HepG2 (cell line): Measurements from ENCODE around the gene TTC28. TPM values are rescaled to one million over a fixed set of nuclear protein-coding genes. Genes with fewer than 3 reads are reported as not detected.

ENCODE experiments used
- ATAC-seq: fragments of 200-7000 bp; cut with Tn5 transposase; 3 replicates; pipeline ENCODE4 v1.9.1; 2020; ENCODE audit warnings: mild to moderate bottlenecking, moderate library complexity
- BruUV-seq: library from RNA; stranded (reverse); fragments of 400-500 nt; replicated peaks from 2 replicates; lab custom pipeline; 2021; lab: Mats Ljungman, UMichigan
- CTCF ChIA-PET: fragments of 300-600 bp; formaldehyde crosslinking; extraction: SDS; loops from one replicate; lab custom pipeline; 2021; ENCODE audit warnings: low total read pairs, inconsistent platforms, low intra/inter-chr PET ratio; lab: Yijun Ruan, JAX
- POLR2A ChIA-PET: fragments of 350-600 bp; sonication (Branson Sonifier 250); formaldehyde crosslinking; loops from one replicate; lab custom pipeline; 2020; ENCODE audit warnings: antibody characterized with exemption, inconsistent platforms; lab: Yijun Ruan, JAX
- DNase-seq: peaks from one replicate; pipeline ENCODE4 v3.0.0-alpha.2; 2015; ENCODE audit warnings: low spot score
- FAIRE-seq: peaks from 3 replicates; lab custom pipeline; 2011; peaks lifted over from hg19 to GRCh38; lab: Jason Lieb, UNC
- H2AFZ ChIP-seq: one replicate; pipeline ENCODE4 v1.6.1; 2011; ENCODE audit warnings: low read length, inconsistent platforms
- H3K27ac ChIP-seq: fragments of 300-600 bp; 3 replicates; pipeline ENCODE4 v1.8.0; 2011; ENCODE audit warnings: mixed run types, mild to moderate bottlenecking, mixed read lengths, low read length, inconsistent platforms; ENCODE audit not compliant: insufficient read depth; ENCODE audit errors: extremely low read length
- H3K27me3 ChIP-seq, 2 experiments: fragments of 200-600 bp in 1 of 2; 2 replicates in 1 of 2; 3 replicates in 1 of 2; pipeline versions ENCODE4 v1.6.0 to v1.8.0; 2011; ENCODE audit warnings: low read length in 2 of 2, mild to moderate bottlenecking in 2 of 2, moderate library complexity in 2 of 2, inconsistent platforms in 1 of 2; ENCODE audit not compliant: insufficient read depth in 2 of 2, control insufficient read depth in 1 of 2
- H3K36me3 ChIP-seq, 2 experiments: fragments of 200-600 bp in 1 of 2; replicated peaks in 1 of 2; 2 replicates in 1 of 2; 3 replicates in 1 of 2; pipeline versions ENCODE4 v1.5.1 to v1.8.0; 2011; ENCODE audit warnings: low read length in 2 of 2, inconsistent platforms in 1 of 2; ENCODE audit not compliant: insufficient read depth in 2 of 2, control insufficient read depth in 1 of 2
- H3K4me1 ChIP-seq: 2 replicates; pipeline ENCODE4 v1.5.1; 2012; ENCODE audit warnings: low read length, inconsistent platforms; ENCODE audit not compliant: insufficient read depth
- H3K4me2 ChIP-seq: 2 replicates; pipeline ENCODE4 v1.6.0; 2011; ENCODE audit warnings: low read depth, low read length, inconsistent platforms
- H3K4me3 ChIP-seq, 3 experiments: fragments of 200-600 bp in 1 of 3; sonication (generic), shearing (Covaris generic) in 1 of 3; replicated peaks in 1 of 3; 2 replicates each; pipeline ENCODE4 v1.5.1; 2011 to 2016; ENCODE audit warnings: low read length in 3 of 3, inconsistent platforms in 2 of 3, low read depth in 2 of 3, mild to moderate bottlenecking in 2 of 3, control low read depth in 1 of 3, mixed read lengths in 1 of 3; ENCODE audit not compliant: insufficient read depth in 1 of 3
- H3K79me2 ChIP-seq: one replicate; pipeline ENCODE4 v1.6.1; 2011; ENCODE audit warnings: low read length, inconsistent platforms; ENCODE audit not compliant: insufficient read depth
- H3K9ac ChIP-seq: 2 replicates; pipeline ENCODE4 v1.6.0; 2011; ENCODE audit warnings: mild to moderate bottlenecking, low read depth, low read length, inconsistent platforms; ENCODE audit not compliant: insufficient read depth
- H3K9me3 ChIP-seq: 2 replicates; pipeline ENCODE4 v1.5.1; 2012; ENCODE audit warnings: mild to moderate bottlenecking, low read length
- H4K20me1 ChIP-seq: 2 replicates; pipeline ENCODE4 v1.6.0; 2011; ENCODE audit warnings: inconsistent platforms, mild to moderate bottlenecking, low read length, moderate library complexity; ENCODE audit not compliant: insufficient read depth
- EZH2 ChIP-seq: conservative IDR thresholded peaks from 2 replicates; pipeline ENCODE4 v1.6.1; 2012; ENCODE audit warnings: mild to moderate bottlenecking, low read depth, low read length, moderate library complexity
- GABPA ChIP-seq, 2 experiments: IDR thresholded peaks; 2 replicates each; pipeline ENCODE4 v1.6.1; 2011 to 2016; ENCODE audit warnings: low read depth in 2 of 2, low read length in 1 of 2, missing biosample characterization in 1 of 2, missing genetic modification characterization in 1 of 2
- RCOR2 ChIP-seq: IDR thresholded peaks from 2 replicates; pipeline ENCODE4 v1.6.1; 2016; ENCODE audit warnings: missing biosample characterization, missing genetic modification reagents
- ZFP62 ChIP-seq: sonication (generic); formaldehyde crosslinking; IDR thresholded peaks from 2 replicates; pipeline ENCODE4 v1.4.0; 2020; ENCODE audit warnings: missing genetic modification reagents
- ZNF207 ChIP-seq: fragments of 450-650 bp; IDR thresholded peaks from 2 replicates; pipeline ENCODE4 v1.6.1; 2016; ENCODE audit warnings: antibody characterized with exemption, borderline replicate concordance
- WGBS: methylation state at CpG from one replicate; pipeline ENCODE4 v1.1.6; 2017; ENCODE audit warnings: low lambda C conversion rate; 5-methylcytosine and 5-hydroxymethylcytosine counted together
- in situ Hi-C: cut with HindIII; loops from 2 replicates; pipeline ENCODE4 v1.10.0; 2017; ENCODE audit warnings: low pct_unique_long_range_greater_than_20kb; ENCODE audit not compliant: extremely low pct_ligation_motif_present
- intact Hi-C: fragments of 100-400 bp; cut with micrococcal nuclease; formaldehyde crosslinking; loops from one replicate; pipeline ENCODE4 v1.10.0; 2022; ENCODE audit not compliant: unreplicated experiment
- polyA plus RNA-seq, 8 experiments: library from polyadenylated mRNA; depleted of rRNA in 3 of 8; stranded (reverse) in 7 of 8; unstranded in 1 of 8; fragments of >200 nt; fragmentation: Illumina TruSeq in 4 of 8; extraction: Trizol in 4 of 8; gene quantifications; 2 replicates each; pipeline versions ENCODE4 v1.2.1 to v1.2.3, GENCODE V29; 2011 to 2016; ENCODE audit warnings: low read depth in 4 of 8, missing spikeins in 1 of 8, mixed read lengths in 1 of 8; ENCODE audit not compliant: insufficient read depth in 1 of 8
- total RNA-seq, 5 experiments: library from RNA; depleted of rRNA; stranded (reverse); fragments of >200 nt; fragmentation: Illumina TruSeq; extraction: Trizol; gene quantifications; 2 replicates each; pipeline ENCODE4 v1.2.3, GENCODE V29; 2016; ENCODE audit warnings: low read depth in 1 of 5

Gene TTC28
- total and polyA plus RNA-seq, 2 of the 13 experiments (the other 11 are each of a cell fraction or from before 2014, with no cell fraction given): 4.2 to 13.1 TPM

DNA sequence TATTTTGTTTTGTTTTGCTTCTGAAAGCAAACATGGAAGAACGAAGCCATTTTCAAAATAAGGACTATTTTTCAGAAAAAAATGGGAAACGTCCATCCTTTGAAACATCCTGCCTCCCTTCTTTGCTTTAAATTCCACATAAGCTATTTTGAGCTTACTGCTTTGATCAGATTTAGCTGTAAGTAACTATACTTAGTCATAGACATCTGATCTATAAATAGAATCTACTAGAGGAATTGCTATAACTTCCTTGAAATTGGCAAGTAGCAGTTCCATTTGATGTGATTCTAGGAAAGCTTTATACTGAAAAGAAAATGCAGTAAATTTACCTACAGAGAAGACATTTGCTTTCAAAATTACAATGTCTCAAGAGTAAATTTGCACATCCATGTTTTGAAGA, 305.8 kb downstream of the TTC28 start:
- Histone ChIP-seq H3K4me2 (no peak overlapping the region), H2AFZ (no peak overlapping the region), H3K4me1 (no peaks in the 10 kb centered on the region), H3K9me3 (no peaks in the 10 kb centered on the region), H3K27ac (no peak overlapping the region), H3K4me3 (no peak overlapping the region), H4K20me1 (no peaks in the 10 kb centered on the region; the same call in 1 of the 2 replicates), H3K79me2 (no peaks in the 10 kb centered on the region), H3K36me3 (no peaks in the 10 kb centered on the region), H3K27me3 (no peaks in the 10 kb centered on the region)
- POLR2A ChIA-PET: no interaction called here
- intact Hi-C loops: no loop called here
- CTCF ChIA-PET: no interaction called here
- 89% methylated on average over 2 of the region's 2 CpGs for WGBS
- no peak for ATAC-seq
- TF ChIP-seq GABPA (IDR thresholded peaks at IDR 0.05; ENCODE audit: low read depth, low read length): no peak
- no peak for TF ChIP-seq GABPA (CRISPR knock-in tag; IDR thresholded peaks at IDR 0.05; ENCODE audit: low read depth)
- TF ChIP-seq, all 625 proteins: peak for 0
- DNase-seq (no peak), FAIRE-seq (no peak)
- H3K9ac ChIP-seq: no peak overlapping the region
- in situ Hi-C loops: no loop called here
- no TSS peak for BruUV-seq

GRCh38 chr22:28369854-28370253, 309.8 kb downstream of the TTC28 start:
- no peak overlapping the region for H2AFZ ChIP-seq
- FAIRE-seq: no peak

More at GRCh38 chr22:28369854-28370253, 309.8 kb downstream of the TTC28 start:
- ATAC-seq: no peak
- Histone ChIP-seq H3K27me3 (no peaks in the 10 kb centered on the region), H3K4me2 (no peak overlapping the region), H3K4me1 (peaks cover 23% of the 10 kb centered on the region), H3K27ac (no peak overlapping the region), H3K36me3 (no peaks in the 10 kb centered on the region), H4K20me1 (peaks cover 9% of the 10 kb centered on the region), H3K9me3 (no peaks in the 10 kb centered on the region), H3K9ac (no peak overlapping the region), H3K4me3 (no peak overlapping the region), H3K79me2 (no peaks in the 10 kb centered on the region)
- ChIA-PET CTCF (no interaction called here), POLR2A (no interaction called here)
- intact Hi-C loops (no loop called here), in situ Hi-C loops (no loop called here)
- WGBS: 93% methylated on average over 2 of the region's 2 CpGs
- no TSS peak for BruUV-seq
- DNase-seq: no peak
- TF ChIP-seq RCOR2: no peak
- no peak for TF ChIP-seq EZH2
- no peak for TF ChIP-seq ZNF207
- TF ChIP-seq ZFP62 (CRISPR knock-in tag): no peak
